Lung (tissue), 12 donors: ENCODE results near the gene QRICH2. TPM values are rescaled to one million over a fixed set of nuclear protein-coding genes. Genes with fewer than 3 reads are reported as not detected.

Experiments used
- ATAC-seq: fragments of 200-7000 bp; cut with Tn5 transposase; one replicate; pipeline ENCODE4 v1.9.1; 2020; ENCODE audit warnings: moderate number of reproducible peaks; ENCODE audit not compliant: insufficient read depth, low FRiP score
- DNase-seq, 3 donors: peaks; one replicate each; pipeline ENCODE4 v3.0.0-alpha.2; 2013 to 2017
- H3K27ac ChIP-seq, 2 donors: one replicate each; pipeline ENCODE4 v1.5.1; 2013; ENCODE audit warnings: mild to moderate bottlenecking in 2 of 2, moderate library complexity in 2 of 2, control low read depth in 1 of 2, inconsistent platforms in 1 of 2, low read depth in 1 of 2, low read length in 1 of 2
- H3K27me3 ChIP-seq, 3 donors: one replicate each; pipeline ENCODE4 v1.5.1; 2013; ENCODE audit warnings: low read length in 2 of 3; ENCODE audit not compliant: control insufficient read depth in 3 of 3, insufficient read depth in 3 of 3
- H3K36me3 ChIP-seq, 4 donors: one replicate each; pipeline ENCODE4 v1.5.1; 2013; ENCODE audit warnings: low read length in 4 of 4, mild to moderate bottlenecking in 1 of 4, moderate library complexity in 1 of 4; ENCODE audit not compliant: control insufficient read depth in 4 of 4, insufficient read depth in 4 of 4
- H3K4me1 ChIP-seq, 5 donors: one replicate each; pipeline ENCODE4 v1.5.1; 2013; ENCODE audit warnings: low read length in 5 of 5, mild to moderate bottlenecking in 2 of 5, moderate library complexity in 1 of 5; ENCODE audit not compliant: control insufficient read depth in 5 of 5, insufficient read depth in 5 of 5
- H3K4me3 ChIP-seq: one replicate; pipeline ENCODE4 v1.5.1; 2013; ENCODE audit warnings: mild to moderate bottlenecking, control low read depth, moderate library complexity
- H3K9ac ChIP-seq, 2 donors: one replicate each; pipeline ENCODE4 v1.5.1; 2013; ENCODE audit warnings: low read length in 2 of 2, control low read depth in 1 of 2; ENCODE audit not compliant: insufficient read depth in 1 of 2
- H3K9me3 ChIP-seq, 4 donors: one replicate each; pipeline ENCODE4 v1.5.1; 2013; ENCODE audit warnings: low read length in 3 of 4, mild to moderate bottlenecking in 1 of 4, moderate library complexity in 1 of 4; ENCODE audit not compliant: control insufficient read depth in 4 of 4, insufficient read depth in 3 of 4
- CTCF ChIP-seq: IDR thresholded peaks from 2 replicates; pipeline ENCODE4 v1.5.1; 2012; ENCODE audit warnings: mild to moderate bottlenecking; ENCODE audit errors: control extremely low read depth, extremely low read depth
- WGBS, 2 donors: extraction: QIAGEN DNeasy Blood & Tissue Kit; methylation state at CpG; one replicate each; pipeline ENCODE4 v1.1.7; 2013; 5-methylcytosine and 5-hydroxymethylcytosine counted together
- polyA plus RNA-seq, 2 donors: library from polyadenylated mRNA; stranded (reverse); fragments of 200-250 nt; gene quantifications; one replicate each; pipeline ENCODE4 v1.2.1, GENCODE V29; 2013
- total RNA-seq, 2 donors: library from RNA; depleted of rRNA in 1 of 2; stranded (reverse); fragments of >200 nt in 1 of 2; gene quantifications; one replicate each; pipeline ENCODE4 v1.2.1, GENCODE V29; 2014 to 2021
- donor health status: control.
- donor health status: control.
- donor health status: Bipolar disorder and iron deficiency.
- donor health status: healthy.
- donor health status: DM: yes; HTN: yes; CAD: no.

The QRICH2 gene
- total and polyA plus RNA-seq, 4 donors = 2.3 to 4.7 (median 2.7) TPM

DNA sequence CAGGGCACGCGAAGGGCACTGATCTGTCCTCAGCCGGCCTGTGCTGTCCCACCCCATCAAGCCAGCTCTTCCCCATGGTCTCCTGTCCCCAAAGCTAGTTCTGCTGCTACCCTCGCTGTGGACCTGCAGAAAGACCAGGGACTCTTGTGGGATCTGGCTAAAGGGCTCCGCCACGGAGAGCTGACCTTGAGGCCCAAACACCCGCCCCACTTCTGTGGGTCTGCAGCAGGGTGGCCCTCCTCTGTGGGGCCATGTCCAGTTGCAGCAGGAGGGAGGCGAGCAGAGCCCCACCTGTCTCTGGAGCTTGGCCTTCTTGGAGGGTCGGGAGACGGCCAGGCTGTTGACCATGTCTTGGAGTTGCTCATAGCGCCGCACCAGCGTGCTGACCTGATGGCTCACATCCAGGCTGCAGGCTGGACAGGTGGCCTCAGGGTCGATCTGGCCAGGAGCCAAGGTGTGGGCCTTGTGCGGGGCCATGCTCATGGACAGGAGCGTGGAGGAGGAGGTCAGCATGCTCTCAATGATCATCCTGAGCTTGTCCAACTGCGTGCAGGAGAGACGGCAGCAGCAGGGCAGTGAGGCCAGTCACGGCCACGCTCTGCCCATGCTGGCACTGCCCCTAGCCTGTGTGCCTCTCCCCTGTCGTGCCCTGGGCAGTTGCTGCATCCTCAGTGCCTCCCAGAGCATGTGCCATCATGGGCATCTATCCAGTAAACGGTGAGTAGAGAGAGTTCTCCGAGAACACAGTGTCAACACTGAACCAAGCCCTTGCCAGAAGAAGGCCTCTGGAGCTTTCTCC lies 26.3 kb downstream of the QRICH2 start:
- Histone ChIP-seq H3K4me1 (peaks cover 0 to 4% (median 3%) of the 10 kb centered on the region in 5 donors), H3K9me3 (no peaks in the 10 kb centered on the region), H3K27ac (no peak overlapping the region), H3K27me3 (no peaks in the 10 kb centered on the region), H3K4me3 (no peak overlapping the region), H3K9ac (no peak overlapping the region), H3K36me3 (peaks cover 0 to 4% (median 0%) of the 10 kb centered on the region in 4 donors)
- 88 to 93% methylated on average over 21 to 23 of the region's 23 CpGs for WGBS, 2 donors
- ATAC-seq (no peak), DNase-seq (no peak)
- TF ChIP-seq CTCF = no peak

- H3K27ac ChIP-seq = no peak overlapping the region
- peaks cover 0 to 4% (median 0%) of the 10 kb centered on the region in 4 donors for H3K36me3 ChIP-seq
- 94 to 95% methylated on average over 15 of the region's 15 CpGs for WGBS, 2 donors
- no peaks in the 10 kb centered on the region for H3K9me3 ChIP-seq
- H3K4me1 ChIP-seq = peaks cover 0 to 4% (median 3%) of the 10 kb centered on the region in 5 donors
- no peak for TF ChIP-seq CTCF
- no peak for ATAC-seq
- no peak overlapping the region for H3K9ac ChIP-seq
- no peak for DNase-seq
- no peaks in the 10 kb centered on the region for H3K27me3 ChIP-seq
- no peak overlapping the region for H3K4me3 ChIP-seq
Measured at GRCh38 chr17:76280650-76281049, 27.4 kb downstream of the QRICH2 start.

GRCh38 chr17:76279742-76280287 lies 28.3 kb downstream of the QRICH2 start:
- Histone ChIP-seq H3K27ac (no peak overlapping the region), H3K27me3 (no peaks in the 10 kb centered on the region), H3K9me3 (no peaks in the 10 kb centered on the region), H3K36me3 (peaks cover 0 to 4% (median 0%) of the 10 kb centered on the region in 4 donors), H3K9ac (no peak overlapping the region), H3K4me1 (peaks cover 0 to 4% (median 3%) of the 10 kb centered on the region in 5 donors), H3K4me3 (no peak overlapping the region)
- DNase-seq = no peak
- ATAC-seq = no peak
- WGBS, 2 donors = 86 to 88% methylated on average over 14 to 15 of the region's 15 CpGs
- TF ChIP-seq CTCF = no peak
